Vagina (tissue), 2 donors: ENCODE results near the gene ADI1. TPM values are rescaled to one million over a fixed set of nuclear protein-coding genes. Genes with fewer than 3 reads are reported as not detected.

Experiments used
- DNase-seq, 2 donors: peaks; one replicate each; pipeline ENCODE4 v3.0.0-alpha.2; 2017; ENCODE audit errors: extremely low spot score in 2 of 2
- H3K27ac ChIP-seq: fragments of 200-600 bp; sonication (generic); one replicate; pipeline ENCODE4 v1.5.1; 2019
- H3K27me3 ChIP-seq: fragments of 200-600 bp; sonication (generic); one replicate; pipeline ENCODE4 v1.5.1; 2019
- H3K36me3 ChIP-seq, 2 donors: fragments of 200-600 bp; sonication (generic); one replicate each; pipeline ENCODE4 v1.5.1; 2017 to 2019
- H3K4me1 ChIP-seq: fragments of 200-600 bp; sonication (generic); one replicate; pipeline ENCODE4 v1.5.1; 2019
- H3K4me3 ChIP-seq, 2 donors: fragments of 200-600 bp; sonication (generic); 1 replicate in 1 of 2; 2 replicates in 1 of 2; pipeline ENCODE4 v1.5.1; 2016 to 2019
- H3K9me3 ChIP-seq: fragments of 200-600 bp; sonication (generic); one replicate; pipeline ENCODE4 v1.5.1; 2019
- POLR2A ChIP-seq, 2 donors: fragments of 450-650 bp; IDR thresholded peaks; one replicate each; pipeline ENCODE4 v1.6.1; 2017; ENCODE audit warnings: antibody characterized with exemption in 2 of 2, mild to moderate bottlenecking in 2 of 2, moderate library complexity in 2 of 2
- POLR2AphosphoS5 ChIP-seq, 2 donors: sonication (generic); formaldehyde crosslinking; IDR thresholded peaks; one replicate each; pipeline ENCODE4 v1.9.0; 2017; ENCODE audit warnings: antibody characterized with exemption in 2 of 2, mild to moderate bottlenecking in 2 of 2, low read depth in 1 of 2; ENCODE audit not compliant: insufficient read depth in 1 of 2
- intact Hi-C: fragments of 100-400 bp; cut with DNase I; formaldehyde crosslinking; loops from one replicate; pipeline ENCODE4 v1.15.1; 2023
- total RNA-seq: library from RNA; depleted of rRNA; stranded (reverse); fragments of >200 nt; gene quantifications from one replicate; pipeline ENCODE4 v1.2.3, GENCODE V29; 2016
- TF ChIP-seq, protein P1 (sequence below), 3 experiments: fragments of 450-650 bp in 2 of 3; fragments of 200-600 bp in 1 of 3; sonication (generic) in 1 of 3; IDR thresholded peaks; one replicate each; pipeline ENCODE4 v1.5.1; 2017 to 2019; ENCODE audit warnings: antibody characterized with exemption in 3 of 3, mild to moderate bottlenecking in 2 of 3, moderate library complexity in 2 of 3

The ADI1 gene
- total RNA-seq, 1 donor from 2014 or later = 26.3 TPM

DNA sequence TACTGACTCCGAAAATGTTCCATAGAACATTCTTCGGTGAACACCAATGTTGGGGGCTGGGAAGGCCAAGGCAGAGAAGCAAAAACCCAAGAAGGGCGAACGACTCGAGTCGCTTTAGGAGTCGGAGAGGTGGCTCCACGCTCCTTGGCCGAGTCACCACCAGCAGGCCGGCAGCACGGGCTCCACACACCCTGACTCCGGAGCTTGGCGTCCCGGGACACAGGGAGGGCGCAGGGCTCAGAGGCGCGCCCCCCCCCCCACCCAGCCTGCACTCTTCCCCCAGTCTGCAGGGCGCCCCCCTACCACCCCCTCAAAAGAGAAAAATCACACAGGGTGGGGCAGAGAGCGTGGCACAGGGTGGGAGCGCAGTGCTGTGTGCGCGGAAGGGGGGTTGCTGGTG is 7.5 kb upstream of the ADI1 start:
- H3K27ac ChIP-seq = no peak overlapping the region
- H3K4me1 ChIP-seq = no peaks in the 10 kb centered on the region
- no peak for DNase-seq
- H3K27me3 ChIP-seq = no peaks in the 10 kb centered on the region
- TF ChIP-seq POLR2A (IDR thresholded peaks at IDR 0.05) (no peak), POLR2AphosphoS5 (IDR thresholded peaks at IDR 0.05; ENCODE audit: insufficient read depth in 1 of 2, low read depth in 1 of 2) (no peak)
- TF ChIP-seq, protein P1, sequence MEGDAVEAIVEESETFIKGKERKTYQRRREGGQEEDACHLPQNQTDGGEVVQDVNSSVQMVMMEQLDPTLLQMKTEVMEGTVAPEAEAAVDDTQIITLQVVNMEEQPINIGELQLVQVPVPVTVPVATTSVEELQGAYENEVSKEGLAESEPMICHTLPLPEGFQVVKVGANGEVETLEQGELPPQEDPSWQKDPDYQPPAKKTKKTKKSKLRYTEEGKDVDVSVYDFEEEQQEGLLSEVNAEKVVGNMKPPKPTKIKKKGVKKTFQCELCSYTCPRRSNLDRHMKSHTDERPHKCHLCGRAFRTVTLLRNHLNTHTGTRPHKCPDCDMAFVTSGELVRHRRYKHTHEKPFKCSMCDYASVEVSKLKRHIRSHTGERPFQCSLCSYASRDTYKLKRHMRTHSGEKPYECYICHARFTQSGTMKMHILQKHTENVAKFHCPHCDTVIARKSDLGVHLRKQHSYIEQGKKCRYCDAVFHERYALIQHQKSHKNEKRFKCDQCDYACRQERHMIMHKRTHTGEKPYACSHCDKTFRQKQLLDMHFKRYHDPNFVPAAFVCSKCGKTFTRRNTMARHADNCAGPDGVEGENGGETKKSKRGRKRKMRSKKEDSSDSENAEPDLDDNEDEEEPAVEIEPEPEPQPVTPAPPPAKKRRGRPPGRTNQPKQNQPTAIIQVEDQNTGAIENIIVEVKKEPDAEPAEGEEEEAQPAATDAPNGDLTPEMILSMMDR (IDR thresholded peaks at IDR 0.05) = no peak
- no peak overlapping the region for H3K4me3 ChIP-seq
- intact Hi-C loops = no loop called here
- no peaks in the 10 kb centered on the region for H3K9me3 ChIP-seq
- H3K36me3 ChIP-seq = no peaks in the 10 kb centered on the region

DNA sequence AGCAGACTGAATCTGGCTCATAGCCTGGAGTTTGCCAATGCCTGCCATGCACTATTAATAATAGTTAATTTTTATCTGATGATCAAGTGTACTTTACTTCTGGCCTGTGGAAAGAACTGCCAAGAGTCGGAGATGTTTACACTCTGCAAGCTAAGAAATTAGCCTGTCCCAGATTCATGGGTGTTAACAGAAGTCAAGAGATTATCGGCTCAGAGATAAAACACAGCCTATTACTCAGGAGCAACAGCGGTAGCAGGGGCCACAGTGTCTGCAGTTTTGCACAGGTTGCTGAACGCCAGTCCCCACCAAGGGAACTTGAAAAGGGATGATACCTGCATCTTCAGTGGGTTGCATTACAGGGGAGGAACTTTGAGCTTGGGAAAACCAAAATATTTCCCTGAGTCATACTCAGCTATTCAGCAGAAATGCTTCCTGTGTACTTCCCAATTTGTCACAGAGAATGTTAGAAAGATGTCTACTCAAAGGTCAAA is 4.3 kb upstream of the ADI1 start:
- no peaks in the 10 kb centered on the region for H3K9me3 ChIP-seq
- no peaks in the 10 kb centered on the region for H3K36me3 ChIP-seq
- H3K4me1 ChIP-seq = peaks cover 13% of the 10 kb centered on the region
- no peaks in the 10 kb centered on the region for H3K27me3 ChIP-seq
- H3K27ac ChIP-seq = no peak overlapping the region
- TF ChIP-seq POLR2AphosphoS5 (IDR thresholded peaks at IDR 0.05; ENCODE audit: insufficient read depth in 1 of 2, low read depth in 1 of 2) = no peak
- TF ChIP-seq, protein P1 (IDR thresholded peaks at IDR 0.05) = no peak
- TF ChIP-seq POLR2A (IDR thresholded peaks at IDR 0.05) = no peak
- intact Hi-C loops = no loop called here
- no peak overlapping the region for H3K4me3 ChIP-seq
- DNase-seq = no peak

DNA sequence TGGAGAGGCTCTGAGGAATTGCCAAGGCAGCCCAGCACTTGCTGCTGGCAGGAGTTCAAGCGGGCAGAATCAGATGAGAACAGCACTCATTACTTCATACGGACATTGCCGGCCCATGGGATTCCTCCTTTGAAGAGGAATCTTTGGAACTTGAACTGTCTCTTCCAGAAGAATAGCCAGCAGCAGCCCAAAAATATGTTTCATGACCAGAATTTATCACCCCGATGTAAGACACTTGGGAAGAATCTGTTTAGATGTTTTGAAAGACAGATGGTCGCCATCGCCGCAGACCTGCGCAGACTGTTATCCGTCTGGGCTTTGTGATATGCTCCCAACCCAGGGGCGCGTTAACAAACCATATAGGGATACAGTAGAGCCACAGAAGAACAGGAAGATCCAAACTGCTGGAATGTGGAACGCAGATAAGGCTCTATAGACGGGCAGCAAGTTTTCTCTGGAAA is 3.7 kb upstream of the ADI1 start:
- Histone ChIP-seq H3K27ac (no peak overlapping the region), H3K27me3 (no peaks in the 10 kb centered on the region), H3K9me3 (no peaks in the 10 kb centered on the region), H3K4me1 (peaks cover 13% of the 10 kb centered on the region), H3K36me3 (no peaks in the 10 kb centered on the region), H3K4me3 (no peak overlapping the region)
- DNase-seq = no peak
- no peak for TF ChIP-seq POLR2AphosphoS5 (IDR thresholded peaks at IDR 0.05; ENCODE audit: insufficient read depth in 1 of 2, low read depth in 1 of 2)
- TF ChIP-seq, protein P1 (IDR thresholded peaks at IDR 0.05) = no peak
- TF ChIP-seq POLR2A (IDR thresholded peaks at IDR 0.05) = no peak
- intact Hi-C loops = no loop called here

DNA sequence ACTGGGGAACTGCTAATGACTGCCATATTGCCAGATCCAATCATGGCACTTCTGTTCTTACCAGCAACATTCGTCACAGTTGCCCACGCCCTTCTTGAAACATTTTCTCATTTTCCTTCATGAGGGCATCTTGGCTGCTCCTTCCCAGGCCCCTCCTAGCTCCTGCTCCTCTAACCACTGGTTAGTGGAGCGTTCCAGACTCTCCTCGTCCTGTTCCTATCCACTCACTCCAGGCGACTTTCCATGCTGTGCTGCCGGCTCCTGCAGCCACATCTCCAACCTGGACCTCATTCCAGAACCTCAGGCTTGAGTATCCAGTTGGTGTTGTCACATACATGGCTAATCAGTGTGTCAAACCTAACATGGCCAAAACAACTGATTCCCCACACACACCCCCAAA is 1.3 kb upstream of the ADI1 start:
- intact Hi-C loops = no loop called here
- Histone ChIP-seq H3K4me1 (peaks cover 13% of the 10 kb centered on the region), H3K4me3 (peak overlapping the region in 1 of 2 donors; percentile 82), H3K36me3 (no peaks in the 10 kb centered on the region), H3K27ac (no peak overlapping the region), H3K27me3 (no peaks in the 10 kb centered on the region), H3K9me3 (no peaks in the 10 kb centered on the region)
- DNase-seq = no peak
- TF ChIP-seq, protein P1 (IDR thresholded peaks at IDR 0.05) = no peak
- no peak for TF ChIP-seq POLR2AphosphoS5 (IDR thresholded peaks at IDR 0.05; ENCODE audit: insufficient read depth in 1 of 2, low read depth in 1 of 2)
- TF ChIP-seq POLR2A (IDR thresholded peaks at IDR 0.05) = no peak

DNA sequence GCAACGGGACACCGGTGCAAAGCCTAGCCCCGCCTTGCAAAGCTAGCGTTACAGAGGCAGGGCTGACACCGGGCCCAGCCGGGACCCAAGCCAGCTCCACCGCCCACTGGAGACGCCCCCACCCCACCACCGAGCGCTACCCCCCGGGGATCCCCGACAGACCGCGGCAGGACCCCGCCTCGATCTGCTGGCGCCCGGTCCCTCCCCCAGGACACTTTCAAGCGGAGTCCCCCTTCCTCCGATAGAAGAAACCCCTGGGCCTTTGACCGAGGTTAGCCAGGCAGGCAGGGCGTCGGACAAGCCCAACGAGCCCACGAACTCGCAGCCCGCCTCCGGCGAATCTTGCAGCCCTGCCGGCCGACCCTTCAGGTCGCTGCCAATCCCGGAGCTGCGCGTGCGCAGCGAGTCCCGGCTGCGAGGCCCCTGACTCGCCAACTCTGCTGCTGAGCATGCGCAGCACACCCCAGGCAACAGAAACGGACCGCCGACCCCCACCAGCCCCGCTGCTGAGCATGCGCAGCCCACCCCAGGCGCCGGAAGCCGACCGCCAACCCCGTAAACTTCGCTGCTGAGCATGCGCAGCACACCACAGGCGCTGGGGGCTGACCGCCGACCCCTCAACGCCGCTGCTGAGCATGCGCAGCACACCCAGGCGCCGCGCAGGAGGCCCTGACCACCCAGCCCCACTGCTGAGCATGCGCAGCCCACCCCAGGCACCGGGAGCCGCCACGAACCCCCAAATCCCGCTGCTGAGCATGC is 656 bp downstream of the ADI1 start:
- Histone ChIP-seq H3K4me3 (peak overlapping the region; percentile 69 to 82), H3K4me1 (peaks cover 13% of the 10 kb centered on the region), H3K9me3 (no peaks in the 10 kb centered on the region), H3K36me3 (peaks cover 0 to 4% of the 10 kb centered on the region in 2 donors), H3K27ac (peak overlapping the region; percentile 94), H3K27me3 (no peaks in the 10 kb centered on the region)
- intact Hi-C loops = no loop called here
- peak in 1 of 2 donors; percentile 96 for DNase-seq
- TF ChIP-seq POLR2AphosphoS5 (IDR thresholded peaks at IDR 0.05; ENCODE audit: insufficient read depth in 1 of 2, low read depth in 1 of 2) (peak; percentile 77 to 88), POLR2A (IDR thresholded peaks at IDR 0.05) (peak in 1 of 2 donors; percentile 69)
- TF ChIP-seq, protein P1 (IDR thresholded peaks at IDR 0.05) = no peak
